NCI-H2171 treated with DMSO at 0.1 percent for 48 hours (cell line): Measurements from ENCODE around the gene MYCBP.
A peak's percentile ranks its signal among the peaks of the same experiment; 100 is the strongest.
"Not testable (repeated sequence)": the region's sequence is repeated elsewhere in the genome, so short reads cannot be mapped to it uniquely, and the experiment has no call there.

ENCODE experiments used
- DNase-seq: peaks from one replicate; lab custom pipeline; 2025; lab: John Stamatoyannopoulos, UW

The MYCBP gene

GRCh38 chr1:38873027-38873969 lies at the start of gene MYCBP:
Gene MYCBP (minus strand): TSS chr1:38873348. CDS start chr1:38873305, 43 bp downstream.
- peak; percentile 94 for DNase-seq

GRCh38 chr1:38919130-38919529 lies 46.0 kb upstream of the MYCBP start:
- no peak for DNase-seq

GRCh38 chr1:38918568-38918967 lies 45.4 kb upstream of the MYCBP start:
- DNase-seq = no peak

- DNase-seq = no peak
Measured at GRCh38 chr1:38917772-38918171, 44.6 kb upstream of the MYCBP start.

GRCh38 chr1:38917337-38917736 lies 44.2 kb upstream of the MYCBP start:
- no peak for DNase-seq

GRCh38 chr1:38915352-38915948 lies 42.3 kb upstream of the MYCBP start:
- no peak for DNase-seq

- not testable (repeated sequence) for DNase-seq
Measured at GRCh38 chr1:38914908-38915307, 41.8 kb upstream of the MYCBP start.

GRCh38 chr1:38908821-38909220 lies 35.7 kb upstream of the MYCBP start:
- DNase-seq = no peak

GRCh38 chr1:38905985-38906384 lies 32.8 kb upstream of the MYCBP start:
- DNase-seq = no peak

- no peak for DNase-seq
Measured at GRCh38 chr1:38899560-38899959, 26.4 kb upstream of the MYCBP start.

GRCh38 chr1:38898653-38899230 lies 25.6 kb upstream of the MYCBP start:
- no peak for DNase-seq

GRCh38 chr1:38896169-38896568 lies 23.0 kb upstream of the MYCBP start:
- no peak for DNase-seq

- no peak for DNase-seq
Measured at GRCh38 chr1:38892976-38893375, 19.8 kb upstream of the MYCBP start.

- no peak for DNase-seq
Measured at GRCh38 chr1:38891753-38892152, 18.6 kb upstream of the MYCBP start.

- DNase-seq = no peak
Measured at GRCh38 chr1:38889589-38889988, 16.4 kb upstream of the MYCBP start.

- no peak for DNase-seq
Measured at GRCh38 chr1:38888423-38889333, 15.5 kb upstream of the MYCBP start.

- DNase-seq = no peak
Measured at GRCh38 chr1:38885092-38885491, 11.9 kb upstream of the MYCBP start.

GRCh38 chr1:38881487-38881886 lies 8.3 kb upstream of the MYCBP start, which contains the start of gene GJA9:
Gene GJA9 (minus strand): TSS chr1:38881587. CDS start chr1:38876098, 5,489 bp downstream.
- DNase-seq = no peak

GRCh38 chr1:38875811-38876210 lies 2.7 kb upstream of the MYCBP start:
- DNase-seq = no peak

GRCh38 chr1:38872401-38873026 lies 634 bp downstream of the MYCBP start:
- DNase-seq = no peak

- no peak for DNase-seq
Measured at GRCh38 chr1:38870996-38871395, 2.2 kb downstream of the MYCBP start.
